ENCODE data around the gene RFLNA. TPM values are rescaled to one million over a fixed set of nuclear protein-coding genes. Genes with fewer than 3 reads are reported as not detected.

RFLNA gene
- total and polyA plus RNA-seq, 2 of the 4 experiments (the other 2 are of a cell fraction): not detected

GRCh38 chr12:124295431-124296058 lies 652 bp downstream of the RFLNA start:
- no peak overlapping the region for H4K8ac ChIP-seq (ENCODE audit: low read depth in 2 of 2, low read length in 2 of 2)
- H2AFZ ChIP-seq (replicated peaks; ENCODE audit: low read length, poor library complexity): no peak overlapping the region
- H4K91ac ChIP-seq (ENCODE audit: insufficient read depth, low read depth, low read length): no peak overlapping the region
- no peaks in the 10 kb centered on the region for H3K36me3 ChIP-seq (ENCODE audit: control insufficient read depth, insufficient read depth, low read length)
- peaks cover 64% of the 10 kb centered on the region for H3K27me3 ChIP-seq (ENCODE audit: control insufficient read depth, insufficient read depth, low read length)
- H3K4ac ChIP-seq (ENCODE audit: low read depth, low read length): no peak overlapping the region
- ATAC-seq (ENCODE audit: low read depth) (peak; percentile 14; the same call in 1 of the 2 replicates), DNase-seq (no peak)
- H3K18ac ChIP-seq (ENCODE audit: low read depth, low read length): no peak overlapping the region
- no peaks in the 10 kb centered on the region for H4K20me1 ChIP-seq (ENCODE audit: insufficient read depth, low read length)
- peaks cover 1% of the 10 kb centered on the region; the same call in 1 of the 2 replicates for H3K4me1 ChIP-seq (ENCODE audit: control insufficient read depth, insufficient read depth, low read length)
- no peaks in the 10 kb centered on the region for H3K79me1 ChIP-seq (ENCODE audit: low read depth in 1 of 2, low read length in 2 of 2)
- TF ChIP-seq MXI1 (IDR thresholded peaks at IDR 0.05; ENCODE audit: borderline replicate concordance, low read depth, low read length) (no peak), POLR2A (IDR thresholded peaks at IDR 0.05; ENCODE audit: low read depth, low read length) (no peak), MAZ (IDR thresholded peaks at IDR 0.05; ENCODE audit: borderline replicate concordance, low read depth, low read length) (no peak), FOS (IDR thresholded peaks at IDR 0.05; ENCODE audit: low read depth, low read length) (no peak), CTCF (conservative IDR thresholded peaks at IDR 0.05; ENCODE audit: low read depth, low read length) (no peak), RFX5 (IDR thresholded peaks at IDR 0.05; ENCODE audit: low read depth, low read length) (no peak), CHD1 (IDR thresholded peaks at IDR 0.05; ENCODE audit: low read depth, low read length) (no peak), NFE2L2 (IDR thresholded peaks at IDR 0.05; ENCODE audit: low read depth, low read length) (no peak), RAD21 (IDR thresholded peaks at IDR 0.05; ENCODE audit: low read length) (no peak), BHLHE40 (IDR thresholded peaks at IDR 0.05; ENCODE audit: low read depth, low read length) (no peak), MAFK (IDR thresholded peaks at IDR 0.05; ENCODE audit: low read depth, low read length) (no peak), CEBPB (IDR thresholded peaks at IDR 0.05; ENCODE audit: low read depth, low read length) (no peak), ELK1 (IDR thresholded peaks at IDR 0.05; ENCODE audit: borderline replicate concordance, low read depth, low read length) (no peak), RCOR1 (IDR thresholded peaks at IDR 0.05; ENCODE audit: insufficient replicate concordance, low read length) (no peak), SMC3 (IDR thresholded peaks at IDR 0.05; ENCODE audit: low read depth, low read length) (no peak)
- TF ChIP-seq, protein P1, sequence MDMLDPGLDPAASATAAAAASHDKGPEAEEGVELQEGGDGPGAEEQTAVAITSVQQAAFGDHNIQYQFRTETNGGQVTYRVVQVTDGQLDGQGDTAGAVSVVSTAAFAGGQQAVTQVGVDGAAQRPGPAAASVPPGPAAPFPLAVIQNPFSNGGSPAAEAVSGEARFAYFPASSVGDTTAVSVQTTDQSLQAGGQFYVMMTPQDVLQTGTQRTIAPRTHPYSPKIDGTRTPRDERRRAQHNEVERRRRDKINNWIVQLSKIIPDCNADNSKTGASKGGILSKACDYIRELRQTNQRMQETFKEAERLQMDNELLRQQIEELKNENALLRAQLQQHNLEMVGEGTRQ (IDR thresholded peaks at IDR 0.05; ENCODE audit: low read depth, low read length): no peak
- no peak overlapping the region for H3K9ac ChIP-seq (ENCODE audit: low read depth, low read length)
- H3K4me3 ChIP-seq (ENCODE audit: insufficient read depth, low read depth, low read length): no peak overlapping the region
- ChIA-PET POLR2A (ENCODE audit: unreplicated experiment) (no interaction called here), CTCF (no interaction called here)
- H2BK120ac ChIP-seq (ENCODE audit: low read depth, low read length): no peak overlapping the region
- no peak overlapping the region for H3K27ac ChIP-seq (ENCODE audit: insufficient read depth, low read length)
- H3K23ac ChIP-seq (ENCODE audit: low read depth, low read length): no peak overlapping the region
- no peak overlapping the region for H2AK9ac ChIP-seq (replicated peaks; ENCODE audit: low read depth, low read length, poor library complexity)
- dilution Hi-C loops (cut with HindIII; ENCODE audit: low sequenced_read_pairs, unreplicated experiment): no loop called here
- intact Hi-C loops (cut with micrococcal nuclease): no loop called here
- no peak overlapping the region for H3K4me2 ChIP-seq (ENCODE audit: low read depth, low read length)
- no peak overlapping the region for H2BK5ac ChIP-seq (ENCODE audit: low read depth, low read length, poor library complexity, severe bottlenecking)
- no peak overlapping the region for H3K56ac ChIP-seq (ENCODE audit: extremely low read depth, insufficient read depth, low read length)
- no peak overlapping the region for H2BK15ac ChIP-seq (ENCODE audit: low read depth, low read length)
- H3K14ac ChIP-seq (replicated peaks; ENCODE audit: low read depth, low read length): no peak overlapping the region
- H3K9me1 ChIP-seq (ENCODE audit: insufficient read depth, low read length): no peaks in the 10 kb centered on the region
- no TSS peak for BruUV-seq (replicated peaks)
- 4% methylated on average over 4 of the region's 42 CpGs; no CpG with 5 or more reads in 1 of the 2 experiments for WGBS, 2 experiments (ENCODE audit: extremely low coverage in 2 of 2, insufficient read length in 1 of 2)
- peaks cover 2% of the 10 kb centered on the region; the same call in 1 of the 2 replicates for H3K9me3 ChIP-seq (ENCODE audit: control insufficient read depth, insufficient read depth, low read length)
- in situ Hi-C loops (cut with MboI; ENCODE audit: low sequenced_read_pairs): no loop called here
- H2AK5ac ChIP-seq (ENCODE audit: low read depth, low read length): no peak overlapping the region
- no peak overlapping the region for H2BK20ac ChIP-seq (ENCODE audit: low read depth, low read length)
- no peak overlapping the region for H4K5ac ChIP-seq (ENCODE audit: low read depth, low read length)

All from IMR-90 (cell line).